Hepatocyte (in vitro differentiated cells): ENCODE results near the gene EPHB2. TPM values are rescaled to one million over a fixed set of nuclear protein-coding genes. Genes with fewer than 3 reads are reported as not detected.

Source experiments
- DNase-seq: peaks from one replicate; pipeline ENCODE4 v3.0.0-alpha.2; 2016; ENCODE audit warnings: low spot score
- H2AFZ ChIP-seq: fragments of 200-600 bp; sonication (generic); 2 replicates; pipeline ENCODE4 v1.6.0; 2016; ENCODE audit warnings: antibody characterized with exemption, mild to moderate bottlenecking
- H3K27ac ChIP-seq: fragments of 200-600 bp; sonication (generic); 2 replicates; pipeline ENCODE4 v1.5.1; 2016; ENCODE audit warnings: mild to moderate bottlenecking
- H3K27me3 ChIP-seq: fragments of 200-600 bp; sonication (generic); 2 replicates; pipeline ENCODE4 v1.6.1; 2016
- H3K36me3 ChIP-seq: fragments of 200-600 bp; sonication (generic); replicated peaks from 2 replicates; pipeline ENCODE4 v1.5.1; 2016; ENCODE audit warnings: low read depth; ENCODE audit not compliant: insufficient read depth
- H3K4me1 ChIP-seq: fragments of 200-600 bp; sonication (generic); 2 replicates; pipeline ENCODE4 v1.5.1; 2016; ENCODE audit warnings: mild to moderate bottlenecking, moderate library complexity; ENCODE audit not compliant: insufficient read depth
- H3K4me2 ChIP-seq: fragments of 200-600 bp; sonication (generic); 2 replicates; pipeline ENCODE4 v1.6.0; 2016
- H3K4me3 ChIP-seq: fragments of 200-600 bp; sonication (generic); 2 replicates; pipeline ENCODE4 v1.5.1; 2016; ENCODE audit warnings: mild to moderate bottlenecking
- H3K79me2 ChIP-seq: fragments of 200-600 bp; sonication (generic); 2 replicates; pipeline ENCODE4 v1.6.0; 2017; ENCODE audit warnings: mild to moderate bottlenecking
- H3K9me2 ChIP-seq: fragments of 200-600 bp; sonication (generic); replicated peaks from 2 replicates; pipeline ENCODE4 v1.6.0; 2017; ENCODE audit warnings: mild to moderate bottlenecking; ENCODE audit not compliant: insufficient read depth
- H3K9me3 ChIP-seq: fragments of 200-600 bp; sonication (generic); 2 replicates; pipeline ENCODE4 v1.5.1; 2016; ENCODE audit warnings: low read depth, mild to moderate bottlenecking
- H4K20me1 ChIP-seq: fragments of 200-600 bp; sonication (generic); 2 replicates; pipeline ENCODE4 v1.6.0; 2016; ENCODE audit warnings: mild to moderate bottlenecking; ENCODE audit not compliant: insufficient read depth, poor library complexity, severe bottlenecking
- CTCF ChIP-seq: fragments of 200-600 bp; sonication (generic); IDR thresholded peaks from 2 replicates; pipeline ENCODE4 v1.5.1; 2016; ENCODE audit warnings: antibody characterized with exemption, mild to moderate bottlenecking; ENCODE audit not compliant: poor library complexity
- EZH2 ChIP-seq: fragments of 200-600 bp; sonication (generic); IDR thresholded peaks from 2 replicates; pipeline ENCODE4 v1.6.1; 2016; ENCODE audit warnings: antibody characterized with exemption, mild to moderate bottlenecking, borderline replicate concordance
- EZH2phosphoT487 ChIP-seq: fragments of 200-600 bp; sonication (generic); IDR thresholded peaks from one replicate; pipeline ENCODE4 v1.6.1; 2018; ENCODE audit warnings: antibody characterized with exemption, mild to moderate bottlenecking, low read depth, moderate library complexity; ENCODE audit not compliant: unreplicated experiment, severe bottlenecking
- WGBS: methylation state at CpG from one replicate; pipeline ENCODE4 v1.1.6; 2016; ENCODE audit warnings: low lambda C conversion rate; ENCODE audit errors: missing lambda C conversion rate; 5-methylcytosine and 5-hydroxymethylcytosine counted together
- polyA plus RNA-seq: library from polyadenylated mRNA; unstranded; fragments of >200 nt; fragmentation: Nextera tagmentation; extraction: Ambion mirVana; gene quantifications from 2 replicates; pipeline ENCODE4 v1.2.1, GENCODE V29; 2016
- total RNA-seq: library from RNA; depleted of rRNA; stranded (reverse); fragments of >200 nt; gene quantifications from 2 replicates; pipeline ENCODE4 v1.2.3, GENCODE V29; 2014

The EPHB2 gene
- total and polyA plus RNA-seq, 2 experiments from 2014 or later: 17.2 to 18.3 TPM

- Histone ChIP-seq H3K36me3 (no peaks in the 10 kb centered on the region), H3K9me2 (no peaks in the 10 kb centered on the region), H4K20me1 (no peaks in the 10 kb centered on the region), H2AFZ (no peak overlapping the region), H3K9me3 (no peaks in the 10 kb centered on the region), H3K27ac (no peak overlapping the region), H3K4me3 (no peak overlapping the region), H3K27me3 (no peaks in the 10 kb centered on the region), H3K4me1 (peaks cover 22% of the 10 kb centered on the region), H3K4me2 (no peak overlapping the region), H3K79me2 (peaks cover 5% of the 10 kb centered on the region)
- TF ChIP-seq EZH2phosphoT487: no peak
- no peak for TF ChIP-seq EZH2
- no peak for TF ChIP-seq CTCF
- no peak for DNase-seq
- 84% methylated on average over 10 of the region's 10 CpGs for WGBS
Observed at GRCh38 chr1:22754106-22754768, 43.6 kb downstream of the EPHB2 start.

DNA sequence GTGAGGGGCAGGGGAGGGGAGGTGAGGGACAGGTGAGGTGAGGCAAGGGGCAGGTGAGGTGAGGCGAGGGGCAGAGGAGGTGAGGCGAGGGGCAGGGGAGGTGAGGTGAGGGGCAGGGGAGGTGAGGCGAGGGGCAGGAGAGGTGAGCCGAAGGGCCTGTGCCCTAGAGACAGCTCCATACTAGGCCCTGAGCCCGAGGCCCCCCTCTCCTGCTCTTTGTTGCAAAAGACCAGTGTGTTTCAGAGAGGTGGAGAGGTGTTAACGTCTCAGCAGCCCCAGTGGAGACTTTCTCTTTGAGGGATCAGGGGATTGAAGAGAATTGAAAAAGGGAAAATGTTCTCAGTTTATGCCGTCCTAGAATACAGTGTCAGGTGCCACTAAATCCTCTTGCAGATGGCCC, 44.2 kb downstream of the EPHB2 start:
- H3K9me2 ChIP-seq: no peaks in the 10 kb centered on the region
- H3K4me2 ChIP-seq: no peak overlapping the region
- peaks cover 21% of the 10 kb centered on the region for H3K4me1 ChIP-seq
- no peaks in the 10 kb centered on the region for H3K27me3 ChIP-seq
- no peaks in the 10 kb centered on the region for H3K36me3 ChIP-seq
- WGBS: 73% methylated on average over 5 of the region's 7 CpGs
- peaks cover 5% of the 10 kb centered on the region for H3K79me2 ChIP-seq
- no peak overlapping the region for H3K4me3 ChIP-seq
- no peak for DNase-seq
- TF ChIP-seq EZH2: no peak
- no peak for TF ChIP-seq EZH2phosphoT487
- TF ChIP-seq CTCF: no peak
- no peak overlapping the region for H3K27ac ChIP-seq
- H4K20me1 ChIP-seq: no peaks in the 10 kb centered on the region
- H3K9me3 ChIP-seq: no peaks in the 10 kb centered on the region
- no peak overlapping the region for H2AFZ ChIP-seq

DNA sequence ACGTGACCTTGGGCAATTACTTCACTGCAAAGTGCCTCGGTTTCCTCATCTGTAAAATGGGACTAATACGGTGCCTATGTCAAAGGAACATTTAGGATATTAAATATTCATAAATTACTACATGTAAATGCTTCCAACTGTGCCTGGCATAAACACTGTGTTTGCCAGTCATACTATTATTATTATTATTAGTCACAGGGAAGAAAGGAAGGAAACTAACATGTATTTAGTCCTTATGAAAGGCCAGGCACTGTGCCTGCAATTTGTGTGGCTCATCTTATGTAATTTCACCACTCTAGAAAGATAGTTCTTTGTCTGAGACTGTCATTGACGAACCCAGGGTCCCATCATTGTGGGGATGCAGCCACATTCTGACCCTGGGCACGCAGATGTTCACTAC, 45.0 kb downstream of the EPHB2 start:
- no peaks in the 10 kb centered on the region for H3K9me2 ChIP-seq
- no peaks in the 10 kb centered on the region for H3K27me3 ChIP-seq
- TF ChIP-seq CTCF (no peak), EZH2phosphoT487 (no peak), EZH2 (no peak)
- H3K36me3 ChIP-seq: no peaks in the 10 kb centered on the region
- H3K9me3 ChIP-seq: no peaks in the 10 kb centered on the region
- no peaks in the 10 kb centered on the region for H4K20me1 ChIP-seq
- H3K27ac ChIP-seq: no peak overlapping the region
- peaks cover 5% of the 10 kb centered on the region for H3K79me2 ChIP-seq
- DNase-seq: no peak
- no peak overlapping the region for H2AFZ ChIP-seq
- H3K4me3 ChIP-seq: no peak overlapping the region
- WGBS: 77% methylated on average over 5 of the region's 5 CpGs
- no peak overlapping the region for H3K4me2 ChIP-seq
- peaks cover 16% of the 10 kb centered on the region for H3K4me1 ChIP-seq
